ENCODE results near the gene SLC46A3. TPM values are rescaled to one million over a fixed set of nuclear protein-coding genes. Genes with fewer than 3 reads are reported as not detected.

SLC46A3 gene
- total RNA-seq, 1 donor from 2014 or later = 39.2 TPM

Other genes with a start within 250 kb of the SLC46A3 start
- gene FLT1, start 223.8 kb downstream of the SLC46A3 start, total RNA-seq = 12.6 TPM
- gene POMP, start 59.8 kb downstream of the SLC46A3 start, total RNA-seq = 28.9 TPM
- 0.53 TPM for gene MTUS2, start 101.4 kb upstream of the SLC46A3 start, total RNA-seq

All from left lobe of liver (tissue), 1 donor.